GM13977 (cell line): ENCODE data around the gene ABHD16A.
A peak's percentile ranks its signal among the peaks of the same experiment; 100 is the strongest.

Experiments
- DNase-seq: peaks from one replicate; pipeline ENCODE4 v3.0.0; 2012; ENCODE audit warnings: low spot score
- CTCF ChIP-seq: IDR thresholded peaks from 2 replicates; pipeline ENCODE4 v1.5.1; 2012; ENCODE audit warnings: mild to moderate bottlenecking, control low read depth; ENCODE audit not compliant: insufficient read depth; ENCODE audit errors: extremely low read depth, missing control alignments
- in situ Hi-C: fragments of 300-500 bp; cut with MboI; formaldehyde crosslinking; loops from one replicate; pipeline ENCODE4 v1.12.0; 2022; ENCODE audit warnings: low sequenced_read_pairs, low pct_unique_long_range_greater_than_20kb, mixed read lengths, inconsistent platforms; ENCODE audit not compliant: unreplicated experiment

The ABHD16A gene

GRCh38 chr6:31658158-31658688 is 44.9 kb downstream of the ABHD16A start:
- no peak for TF ChIP-seq CTCF
- in situ Hi-C loops: no loop called here
- DNase-seq: no peak

GRCh38 chr6:31657406-31658157 is 45.5 kb downstream of the ABHD16A start:
- no peak for DNase-seq
- no peak for TF ChIP-seq CTCF
- in situ Hi-C loops: no loop called here

GRCh38 chr6:31655349-31656237 is 47.5 kb downstream of the ABHD16A start, which contains the start of gene APOM:
APOM (plus strand) TSS chr6:31655894; CDS start chr6:31655967, 73 bp downstream.
- in situ Hi-C loops: no loop called here
- TF ChIP-seq CTCF: no peak
- DNase-seq: no peak

GRCh38 chr6:31654574-31655348 is 48.4 kb downstream of the ABHD16A start:
- no peak for TF ChIP-seq CTCF
- no peak for DNase-seq
- in situ Hi-C loops: no loop called here

GRCh38 chr6:31652925-31653724 is 50.0 kb downstream of the ABHD16A start:
- TF ChIP-seq CTCF: no peak
- DNase-seq: peak; percentile 93
- in situ Hi-C loops: no loop called here
